Germinal center (tissue), 1 donor: ENCODE results near the gene HTT.
"Not testable (repeated sequence)": the region's sequence is repeated elsewhere in the genome, so short reads cannot be mapped to it uniquely, and the experiment has no call there.

Experiments
- DNase-seq: peaks from one replicate; pipeline ENCODE4 v3.0.0; 2012; ENCODE audit warnings: mixed read lengths, low spot score

The HTT gene

GRCh38 chr4:3121596-3121995, 47.1 kb downstream of the HTT start:
- DNase-seq, result no peak

- DNase-seq, result no peak
Measured at GRCh38 chr4:3122081-3122563, 47.6 kb downstream of the HTT start.

- no peak for DNase-seq
Measured at GRCh38 chr4:3123181-3123671, 48.7 kb downstream of the HTT start.

- no peak for DNase-seq
Measured at GRCh38 chr4:3124070-3124767, 49.7 kb downstream of the HTT start.

DNA sequence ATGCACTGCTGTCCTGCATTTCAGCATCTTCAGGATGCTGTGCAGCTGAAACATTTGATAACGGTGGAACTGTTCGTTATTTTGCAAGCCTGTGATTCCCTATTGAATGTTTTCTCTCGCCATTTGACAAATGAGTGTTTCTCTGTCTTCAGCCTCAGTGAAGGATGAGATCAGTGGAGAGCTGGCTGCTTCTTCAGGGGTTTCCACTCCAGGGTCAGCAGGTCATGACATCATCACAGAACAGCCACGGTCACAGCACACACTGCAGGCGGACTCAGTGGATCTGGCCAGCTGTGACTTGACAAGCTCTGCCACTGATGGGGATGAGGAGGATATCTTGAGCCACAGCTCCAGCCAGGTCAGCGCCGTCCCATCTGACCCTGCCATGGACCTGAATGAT, 52.6 kb downstream of the HTT start:
- DNase-seq, result no peak

DNA sequence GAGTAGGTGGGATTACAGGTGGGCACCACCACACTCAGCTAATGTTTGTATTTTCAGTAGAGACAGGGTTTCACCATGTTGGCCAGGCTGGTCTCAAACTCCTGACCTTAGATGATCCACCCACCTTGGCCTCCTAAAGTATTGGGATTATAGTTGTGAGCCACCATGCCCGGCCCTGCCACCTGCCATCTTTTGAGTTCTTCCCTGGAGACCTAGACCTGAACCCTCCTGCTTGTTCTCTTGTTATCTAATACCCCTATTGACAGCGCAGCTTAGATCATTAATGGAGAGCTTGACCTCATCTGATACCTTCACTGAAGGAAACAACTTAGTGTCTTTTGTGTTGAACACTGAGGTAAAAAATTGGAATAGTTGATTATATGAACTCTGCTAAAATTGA, 53.6 kb downstream of the HTT start:
- no peak for DNase-seq

DNA sequence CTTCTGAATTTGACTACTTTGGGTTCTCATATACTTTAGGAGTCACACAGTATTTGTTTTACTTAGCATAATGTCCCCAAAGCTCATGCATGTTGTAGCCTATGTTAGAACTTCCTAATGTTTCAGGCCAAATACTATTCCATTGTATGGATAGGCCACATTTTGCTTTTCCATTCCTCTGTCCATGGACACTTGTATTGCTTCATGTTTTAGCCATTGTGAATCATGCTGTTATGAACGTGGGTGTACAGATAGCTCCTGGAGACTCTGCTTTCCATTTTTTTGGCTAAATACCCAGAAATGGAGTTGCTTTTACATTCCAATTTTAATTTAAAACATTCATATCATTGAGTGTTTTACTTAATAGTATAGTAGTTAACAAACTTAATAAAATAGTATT, 54.5 kb downstream of the HTT start:
- no peak for DNase-seq

DNA sequence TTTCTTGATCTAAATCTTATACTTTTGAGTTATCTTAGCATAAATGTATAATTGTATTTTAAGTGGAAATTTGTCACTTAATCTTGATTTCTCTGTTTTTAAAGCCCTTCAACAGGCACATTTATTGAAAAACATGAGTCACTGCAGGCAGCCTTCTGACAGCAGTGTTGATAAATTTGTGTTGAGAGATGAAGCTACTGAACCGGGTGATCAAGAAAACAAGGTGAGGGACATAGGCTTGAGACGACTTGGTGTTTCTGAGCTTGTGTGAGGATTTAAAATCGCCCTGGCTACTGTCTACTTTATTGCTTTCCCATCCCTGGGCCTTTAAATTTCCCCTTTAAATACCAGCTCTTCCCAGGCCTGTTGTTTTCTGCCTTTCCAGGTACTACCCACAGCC, 55.7 kb downstream of the HTT start:
- DNase-seq, result no peak

GRCh38 chr4:3130826-3131225, 56.3 kb downstream of the HTT start:
- no peak for DNase-seq

GRCh38 chr4:3134201-3134600, 59.7 kb downstream of the HTT start:
- DNase-seq, result no peak

- DNase-seq, result no peak
Measured at GRCh38 chr4:3135155-3136011, 60.9 kb downstream of the HTT start.

DNA sequence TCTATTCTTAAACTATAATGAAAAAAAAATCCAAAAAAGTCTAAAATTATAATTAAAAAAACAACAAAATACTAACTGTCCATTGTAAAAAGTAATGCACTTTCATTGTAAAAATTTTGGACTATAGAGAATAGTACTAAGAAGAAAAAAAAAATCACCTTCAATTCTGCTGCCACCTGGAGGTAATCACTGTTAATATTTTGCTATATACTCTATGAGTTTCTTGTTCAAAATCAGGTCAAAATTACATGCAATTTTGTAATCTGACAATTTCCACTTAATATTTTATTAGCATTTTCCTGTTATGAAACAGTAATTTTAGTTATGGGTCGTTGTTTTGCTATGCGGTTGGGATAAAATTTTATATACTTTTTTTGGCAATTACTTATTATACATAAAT, 62.0 kb downstream of the HTT start:
- no peak for DNase-seq

DNA sequence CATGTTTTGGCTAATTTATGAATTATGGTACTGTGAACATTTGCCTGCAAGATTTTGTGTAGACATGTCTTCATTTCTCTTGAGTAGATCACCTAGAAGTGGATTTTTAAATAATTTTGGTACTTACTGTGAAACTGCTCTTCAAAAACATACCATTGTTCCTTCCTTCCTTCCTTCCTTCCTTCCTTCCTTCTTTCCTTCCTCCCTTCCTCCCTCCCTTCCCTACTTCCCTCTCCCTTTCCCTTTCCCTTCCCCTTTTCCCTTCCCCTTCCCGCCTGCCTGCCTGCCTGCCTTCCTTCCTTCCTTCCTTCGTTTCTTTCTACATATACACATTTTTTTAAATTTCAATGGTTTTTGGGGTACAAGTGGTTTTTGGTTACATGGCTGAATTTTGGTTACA, 63.4 kb downstream of the HTT start:
- no peak for DNase-seq

DNA sequence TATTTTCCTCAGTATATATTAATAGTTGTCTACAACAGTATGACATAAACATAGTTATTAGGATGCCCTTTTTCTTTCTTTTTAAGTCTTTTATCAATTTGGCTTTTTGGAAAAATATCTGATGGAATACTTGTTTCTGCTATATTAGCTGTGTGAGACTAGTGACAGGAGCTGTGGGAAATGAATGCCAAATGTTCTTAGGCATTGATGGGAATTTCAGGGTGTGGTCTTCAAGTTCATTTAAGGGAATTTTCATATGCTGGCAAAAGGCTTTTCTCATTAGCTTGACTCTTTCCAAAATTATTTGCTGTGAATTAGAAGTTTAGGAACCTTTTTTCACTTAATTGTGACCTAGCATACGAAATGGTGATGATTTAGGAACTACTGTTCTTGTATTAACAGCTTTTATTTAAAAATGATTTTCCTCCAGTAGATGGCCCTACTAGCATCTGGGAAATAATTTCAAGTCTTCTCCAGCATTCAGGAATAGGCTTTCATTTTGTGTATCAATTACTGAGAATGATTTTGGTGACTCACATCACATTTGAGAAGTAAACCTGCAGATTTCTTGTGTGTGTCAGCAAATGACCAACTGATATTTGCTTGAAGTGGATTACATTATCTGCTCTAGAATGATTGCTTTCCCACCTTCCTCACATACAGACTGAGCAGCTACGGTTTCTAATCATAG, 70.9 kb downstream of the HTT start:
- DNase-seq, result no peak

DNA sequence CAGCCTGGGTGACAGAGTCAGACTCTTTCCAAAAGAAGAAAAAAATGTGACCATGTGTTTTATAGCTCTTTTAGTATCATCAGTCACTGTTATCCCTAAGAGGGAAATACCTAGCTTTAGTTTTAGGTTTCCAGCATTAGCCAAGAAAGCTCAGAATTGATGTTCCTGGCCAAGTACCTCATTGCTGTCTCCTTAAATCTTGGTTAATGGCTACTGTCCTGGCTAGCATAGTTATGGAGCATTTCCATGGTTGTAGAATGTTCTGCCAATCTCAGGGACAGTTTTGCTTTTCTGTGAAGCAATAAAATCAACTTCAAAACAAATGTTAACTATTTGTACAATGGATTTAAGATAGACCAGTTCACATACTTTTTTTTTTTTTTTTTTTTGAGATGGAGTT, 74.4 kb downstream of the HTT start:
- DNase-seq, result no peak

DNA sequence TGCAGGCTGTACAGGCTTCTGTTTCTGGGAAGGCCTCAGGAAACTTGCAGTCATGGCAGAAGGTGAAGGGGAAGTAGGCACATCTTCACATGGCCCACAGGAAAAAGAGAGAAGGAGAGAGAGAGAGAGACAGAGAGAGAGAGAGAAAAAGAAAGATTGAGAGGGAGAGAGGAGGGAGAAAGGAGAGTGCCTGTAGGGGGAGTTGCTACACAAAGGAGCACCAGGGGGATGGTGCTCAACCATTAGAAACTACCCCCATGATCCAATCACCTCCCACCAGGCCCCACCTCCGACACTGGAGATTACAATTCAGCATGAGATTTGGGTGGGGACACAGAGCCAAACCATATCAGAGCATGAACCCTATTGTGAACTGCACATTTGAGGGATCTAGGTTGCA, 76.8 kb downstream of the HTT start:
- not testable (repeated sequence) for DNase-seq

- DNase-seq, result no peak
Measured at GRCh38 chr4:3157366-3157765, 82.9 kb downstream of the HTT start.

GRCh38 chr4:3158841-3159240, 84.4 kb downstream of the HTT start:
- DNase-seq, result no peak

GRCh38 chr4:3160438-3160837, 86.0 kb downstream of the HTT start:
- DNase-seq, result no peak

- DNase-seq, result not testable (repeated sequence)
Measured at GRCh38 chr4:3161044-3161443, 86.6 kb downstream of the HTT start.

- not testable (repeated sequence) for DNase-seq
Measured at GRCh38 chr4:3166434-3166833, 92.0 kb downstream of the HTT start.

- no peak for DNase-seq
Measured at GRCh38 chr4:3168029-3168428, 93.5 kb downstream of the HTT start.
